K562 (cell line): ENCODE results near the gene STAG2. TPM values are rescaled to one million over a fixed set of nuclear protein-coding genes. Genes with fewer than 3 reads are reported as not detected.

ENCODE experiments used
- ATAC-seq: fragments of 200-7000 bp; cut with Tn5 transposase; 3 replicates; pipeline ENCODE4 v1.9.1; 2020; ENCODE audit warnings: moderate library complexity
- BruUV-seq: library from RNA; stranded (reverse); fragments of 400-500 nt; replicated peaks from 2 replicates; lab custom pipeline; 2021; lab: Mats Ljungman, UMichigan
- CTCF ChIA-PET: fragments of 300-600 bp; formaldehyde crosslinking; extraction: SDS; loops from one replicate; lab custom pipeline; 2021; ENCODE audit warnings: low intra/inter-chr PET ratio; lab: Yijun Ruan, JAX
- POLR2A ChIA-PET: fragments of 300-600, 350-650 bp; sonication (Branson Sonifier 250); formaldehyde crosslinking; extraction: SDS; loops from one replicate; lab custom pipeline; 2021; ENCODE audit warnings: antibody characterized with exemption, inconsistent platforms; lab: Yijun Ruan, JAX
- DNase-seq, 4 experiments: peaks; one replicate each; pipeline versions ENCODE4 v3.0.0 to v3.0.0-alpha.2; 2011 to 2018; ENCODE audit warnings: low spot score in 3 of 4, mixed read lengths in 3 of 4; ENCODE audit errors: extremely low read depth in 1 of 4
- FAIRE-seq: peaks from 2 replicates; lab custom pipeline; 2011; peaks lifted over from hg19 to GRCh38; lab: Jason Lieb, UNC
- H2AFZ ChIP-seq: 2 replicates; pipeline ENCODE4 v1.6.0; 2011; ENCODE audit warnings: low read depth, low read length, control low read depth, inconsistent platforms
- H3K27ac ChIP-seq: fragments of 200-600 bp; 3 replicates; pipeline ENCODE4 v1.8.0; 2011; ENCODE audit warnings: low read depth, mild to moderate bottlenecking, control low read depth, inconsistent platforms, low read length, moderate library complexity, mixed read lengths; ENCODE audit errors: extremely low read depth
- H3K27me3 ChIP-seq, 2 experiments: fragments of 300-600 bp in 1 of 2; 2 replicates in 1 of 2; 3 replicates in 1 of 2; pipeline versions ENCODE4 v1.6.0 to v1.8.0; 2011; ENCODE audit warnings: inconsistent platforms in 2 of 2, low read length in 2 of 2, mild to moderate bottlenecking in 1 of 2, mixed read lengths in 1 of 2, moderate library complexity in 1 of 2; ENCODE audit not compliant: control insufficient read depth in 2 of 2, insufficient read depth in 2 of 2
- H3K36me3 ChIP-seq: fragments of 300-600 bp; 3 replicates; pipeline ENCODE4 v1.8.0; 2011; ENCODE audit warnings: mild to moderate bottlenecking, low read length, inconsistent platforms; ENCODE audit not compliant: control insufficient read depth, insufficient read depth
- H3K4me1 ChIP-seq, 2 experiments: fragments of 200-600 bp in 1 of 2; replicated peaks in 1 of 2; 2 replicates in 1 of 2; 3 replicates in 1 of 2; pipeline versions ENCODE4 v1.5.1 to v1.8.0; 2011; ENCODE audit warnings: inconsistent platforms in 2 of 2, low read length in 2 of 2, mild to moderate bottlenecking in 1 of 2, mixed read lengths in 1 of 2, moderate library complexity in 1 of 2; ENCODE audit not compliant: control insufficient read depth in 2 of 2, insufficient read depth in 2 of 2
- H3K4me2 ChIP-seq: 2 replicates; pipeline ENCODE4 v1.6.1; 2011; ENCODE audit warnings: low read length, control low read depth, inconsistent platforms, mixed read lengths; ENCODE audit not compliant: insufficient read depth
- H3K4me3 ChIP-seq: fragments of 200-600 bp; sonication (generic), shearing (Covaris generic); 2 replicates; pipeline ENCODE4 v1.5.1; 2016; ENCODE audit warnings: control low read depth, inconsistent platforms
- H3K79me2 ChIP-seq: fragments of 200-600 bp; 3 replicates; pipeline ENCODE4 v1.8.0; 2011; ENCODE audit warnings: low read length, inconsistent platforms; ENCODE audit not compliant: control insufficient read depth, insufficient read depth
- H3K9ac ChIP-seq, 2 experiments: 2 replicates each; pipeline versions ENCODE4 v1.6.0 to v1.6.1; 2011; ENCODE audit warnings: low read depth in 2 of 2, low read length in 2 of 2, control low read depth in 1 of 2, inconsistent platforms in 1 of 2, mild to moderate bottlenecking in 1 of 2, mixed read lengths in 1 of 2; ENCODE audit not compliant: insufficient read depth in 1 of 2
- H3K9me1 ChIP-seq: one replicate; pipeline ENCODE4 v1.6.0; 2011; ENCODE audit warnings: inconsistent platforms, mild to moderate bottlenecking, low read length, moderate library complexity; ENCODE audit not compliant: control insufficient read depth, insufficient read depth
- H3K9me3 ChIP-seq: replicated peaks from 2 replicates; pipeline ENCODE4 v1.5.1; 2011; ENCODE audit warnings: low read depth, low read length, inconsistent platforms; ENCODE audit not compliant: control insufficient read depth, insufficient read depth
- H4K20me1 ChIP-seq: replicated peaks from 2 replicates; pipeline ENCODE4 v1.6.1; 2011; ENCODE audit warnings: low read length, inconsistent platforms, mixed read lengths; ENCODE audit not compliant: control insufficient read depth, insufficient read depth
- ATF2 ChIP-seq: sonication (generic); formaldehyde crosslinking; IDR thresholded peaks from 2 replicates; pipeline ENCODE4 v1.8.1; 2022; ENCODE audit warnings: missing genetic modification reagents
- ATF3 ChIP-seq, 2 experiments: fragments of 450-650 bp in 1 of 2; sonication (generic) in 1 of 2; formaldehyde crosslinking in 1 of 2; IDR thresholded peaks in 1 of 2; conservative IDR thresholded peaks in 1 of 2; 2 replicates each; pipeline versions ENCODE4 v1.6.1 to v1.8.1; 2016 to 2023; ENCODE audit warnings: mild to moderate bottlenecking in 2 of 2, moderate library complexity in 2 of 2, inconsistent platforms in 1 of 2, missing genetic modification reagents in 1 of 2
- DPF2 ChIP-seq: fragments of 450-650 bp; IDR thresholded peaks from 2 replicates; pipeline ENCODE4 v1.6.1; 2016
- FOXP4 ChIP-seq: sonication (generic); formaldehyde crosslinking; IDR thresholded peaks from 2 replicates; pipeline ENCODE4 v1.8.0; 2022; ENCODE audit warnings: mild to moderate bottlenecking, missing genetic modification reagents, borderline replicate concordance
- GTF2F1 ChIP-seq: IDR thresholded peaks from 2 replicates; pipeline ENCODE4 v1.6.1; 2011; ENCODE audit warnings: low read depth, low read length, improper control_type of control experiment
- KHSRP ChIP-seq: fragments of 450-650 bp; IDR thresholded peaks from 2 replicates; pipeline ENCODE4 v1.6.1; 2017
- NCOA6 ChIP-seq: fragments of 450-650 bp; IDR thresholded peaks from 2 replicates; pipeline ENCODE4 v1.6.1; 2017; ENCODE audit warnings: mild to moderate bottlenecking
- PCBP1 ChIP-seq: fragments of 200-400 bp; formaldehyde crosslinking; IDR thresholded peaks from 2 replicates; pipeline ENCODE4 v1.6.1; 2018; ENCODE audit warnings: mild to moderate bottlenecking, low read depth, low read length; ENCODE audit not compliant: poor library complexity, severe bottlenecking
- TAF1 ChIP-seq: IDR thresholded peaks from 2 replicates; pipeline ENCODE4 v1.6.1; 2011; ENCODE audit warnings: mild to moderate bottlenecking, low read length, moderate library complexity; ENCODE audit not compliant: insufficient read depth, control insufficient read depth, severe bottlenecking; ENCODE audit errors: extremely low read depth
- TAF7 ChIP-seq: fragments of 450-650 bp; IDR thresholded peaks from 2 replicates; pipeline ENCODE4 v1.6.1; 2016; ENCODE audit warnings: missing genetic modification characterization, missing compliant biosample characterization
- TAF9B ChIP-seq: fragments of 450-650 bp; IDR thresholded peaks from 2 replicates; pipeline ENCODE4 v1.6.1; 2018; ENCODE audit warnings: mild to moderate bottlenecking; ENCODE audit not compliant: partially characterized antibody
- YBX1 ChIP-seq: fragments of 450-650 bp; IDR thresholded peaks from 2 replicates; pipeline ENCODE4 v1.7.1; 2016; ENCODE audit warnings: mild to moderate bottlenecking
- ZNF586 ChIP-seq: fragments of 450-650 bp; formaldehyde crosslinking; conservative IDR thresholded peaks from 2 replicates; pipeline ENCODE4 v1.4.0; 2020; ENCODE audit warnings: mild to moderate bottlenecking, moderate library complexity
- ZNF589 ChIP-seq: fragments of 200-800 bp; sonication (Bioruptor generic); IDR thresholded peaks from 2 replicates; pipeline ENCODE4 v1.6.1; 2016; ENCODE audit warnings: low read depth, missing genetic modification characterization, missing compliant biosample characterization
- ZNF699 ChIP-seq: fragments of 250-450 bp; sonication (Bioruptor Pico); IDR thresholded peaks from 2 replicates; pipeline ENCODE4 v1.8.0; 2021; ENCODE audit warnings: mild to moderate bottlenecking, moderate library complexity; ENCODE audit not compliant: insufficient replicate concordance
- ZZZ3 ChIP-seq: fragments of 450-650 bp; IDR thresholded peaks from 2 replicates; pipeline ENCODE4 v1.6.1; 2016; ENCODE audit warnings: antibody characterized with exemption, mild to moderate bottlenecking, moderate library complexity
- WGBS: fragments of 100-300 bp; shearing (Covaris generic); methylation state at CpG from one replicate; pipeline ENCODE4 v1.1.6; 2016; ENCODE audit warnings: low coverage, mixed read lengths; ENCODE audit not compliant: insufficient coverage; ENCODE audit errors: missing lambda C conversion rate; 5-methylcytosine and 5-hydroxymethylcytosine counted together
- in situ Hi-C: fragments of 300-500 bp; cut with MboI; formaldehyde crosslinking; loops from 4 replicates; pipeline ENCODE4 v1.15.0; 2018; ENCODE audit warnings: inconsistent platforms, mixed read lengths
- intact Hi-C: fragments of 100-400 bp; cut with micrococcal nuclease; formaldehyde crosslinking; loops from 2 replicates; pipeline ENCODE4 v1.14.2; 2022
- polyA plus RNA-seq, 8 experiments: library from polyadenylated mRNA; depleted of rRNA in 4 of 8; stranded (reverse) in 5 of 8; unstranded in 3 of 8; fragments of >200 nt; fragmentation: Nextera tagmentation in 2 of 8; fragmentation: Illumina TruSeq in 1 of 8; extraction: Ambion mirVana in 2 of 8; extraction: Trizol in 1 of 8; gene quantifications; 2 replicates each; pipeline versions ENCODE4 v1.2.1 to v1.2.3, GENCODE V29; 2011 to 2014; ENCODE audit warnings: inconsistent platforms in 1 of 8, missing spikeins in 1 of 8
- total RNA-seq, 7 experiments: library from RNA; depleted of rRNA in 6 of 7; stranded (reverse); fragments of >200 nt in 6 of 7; fragmentation: Illumina TruSeq in 2 of 7; extraction: Trizol in 2 of 7; gene quantifications; 2 replicates each; pipeline versions ENCODE4 v1.2.1 to v1.2.3, GENCODE V29; 2011 to 2021; ENCODE audit warnings: low replicate concordance in 1 of 7
- TF ChIP-seq, protein P1 (sequence below): fragments of 250-450 bp; sonication (Bioruptor Pico); IDR thresholded peaks from 2 replicates; pipeline ENCODE4 v1.5.0; 2021

Gene STAG2
- total and polyA plus RNA-seq, 9 of the 15 experiments (the other 6 are each of a cell fraction or from before 2014, with no cell fraction given) = 40.3 to 133 (median 90.1) TPM

DNA sequence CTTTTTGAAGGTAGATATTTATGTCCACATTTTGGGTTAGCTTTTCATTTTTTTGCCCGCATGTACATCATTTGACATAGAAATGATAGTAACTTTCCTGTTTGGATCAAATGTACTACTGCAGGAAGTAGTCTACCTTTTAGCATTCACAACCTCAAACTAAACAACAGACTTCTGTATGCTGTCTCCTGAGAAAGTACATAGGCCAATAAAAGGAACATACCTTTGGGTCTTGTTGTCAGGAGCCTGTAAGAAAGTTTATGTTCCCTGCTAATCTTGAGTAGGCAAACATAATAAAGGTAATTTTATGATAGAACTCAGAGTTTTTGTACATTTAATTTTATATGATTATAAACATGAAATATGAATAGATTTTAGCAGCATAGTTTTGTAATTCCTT, 54.2 kb downstream of the STAG2 start (continued):
- TF ChIP-seq, protein P1, sequence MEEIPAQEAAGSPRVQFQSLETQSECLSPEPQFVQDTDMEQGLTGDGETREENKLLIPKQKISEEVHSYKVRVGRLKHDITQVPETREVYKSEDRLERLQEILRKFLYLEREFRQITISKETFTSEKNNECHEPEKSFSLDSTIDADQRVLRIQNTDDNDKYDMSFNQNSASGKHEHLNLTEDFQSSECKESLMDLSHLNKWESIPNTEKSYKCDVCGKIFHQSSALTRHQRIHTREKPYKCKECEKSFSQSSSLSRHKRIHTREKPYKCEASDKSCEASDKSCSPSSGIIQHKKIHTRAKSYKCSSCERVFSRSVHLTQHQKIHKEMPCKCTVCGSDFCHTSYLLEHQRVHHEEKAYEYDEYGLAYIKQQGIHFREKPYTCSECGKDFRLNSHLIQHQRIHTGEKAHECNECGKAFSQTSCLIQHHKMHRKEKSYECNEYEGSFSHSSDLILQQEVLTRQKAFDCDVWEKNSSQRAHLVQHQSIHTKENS = no peak
- no peak for TF ChIP-seq ZZZ3
- no peak for TF ChIP-seq TAF7 (tag)
- TF ChIP-seq FOXP4 = no peak
- no peak for TF ChIP-seq PCBP1
- no peak for TF ChIP-seq KHSRP
- TF ChIP-seq ZNF699 (CRISPR knock-in tag) = no peak

GRCh38 chrX:124016825-124017224, 55.3 kb downstream of the STAG2 start:
- H3K36me3 ChIP-seq = no peaks in the 10 kb centered on the region
- H2AFZ ChIP-seq = no peak overlapping the region
- no peak for ATAC-seq
- peaks cover 97% of the 10 kb centered on the region for H3K79me2 ChIP-seq
- H3K4me2 ChIP-seq = no peak overlapping the region
- in situ Hi-C loops (no loop called here), intact Hi-C loops (no loop called here)
- DNase-seq = no peak
- H3K27me3 ChIP-seq = no peaks in the 10 kb centered on the region
- H3K9ac ChIP-seq = no peak overlapping the region
- 100% methylated on average over 1 of the region's 1 CpG for WGBS
- no TSS peak for BruUV-seq
- H4K20me1 ChIP-seq = peaks cover 11% of the 10 kb centered on the region
- H3K4me1 ChIP-seq = peaks cover 0 to 5% of the 10 kb centered on the region in 2 experiments; a peak in 2 of 5 replicates
- no peak overlapping the region for H3K27ac ChIP-seq
- H3K9me3 ChIP-seq = no peaks in the 10 kb centered on the region
- ChIA-PET POLR2A (no interaction called here), CTCF (no interaction called here)
- no peak for FAIRE-seq
- H3K9me1 ChIP-seq = no peaks in the 10 kb centered on the region
- H3K4me3 ChIP-seq = no peak overlapping the region
- TF ChIP-seq TAF9B (no peak), TAF1 (no peak), NCOA6 (no peak), ATF3 (IDR thresholded peaks at IDR 0.05) (no peak), ATF3 (CRISPR knock-in tag; conservative IDR thresholded peaks at IDR 0.05) (no peak), ZNF586 (no peak), ZNF589 (no peak), ATF2 (CRISPR knock-in tag) (no peak), GTF2F1 (no peak), YBX1 (no peak), DPF2 (no peak)
